ENCODE measurements around the gene RPS15.
"Not testable (repeated sequence)": the region's sequence is repeated elsewhere in the genome, so short reads cannot be mapped to it uniquely, and the experiment has no call there.

RPS15 gene

DNA sequence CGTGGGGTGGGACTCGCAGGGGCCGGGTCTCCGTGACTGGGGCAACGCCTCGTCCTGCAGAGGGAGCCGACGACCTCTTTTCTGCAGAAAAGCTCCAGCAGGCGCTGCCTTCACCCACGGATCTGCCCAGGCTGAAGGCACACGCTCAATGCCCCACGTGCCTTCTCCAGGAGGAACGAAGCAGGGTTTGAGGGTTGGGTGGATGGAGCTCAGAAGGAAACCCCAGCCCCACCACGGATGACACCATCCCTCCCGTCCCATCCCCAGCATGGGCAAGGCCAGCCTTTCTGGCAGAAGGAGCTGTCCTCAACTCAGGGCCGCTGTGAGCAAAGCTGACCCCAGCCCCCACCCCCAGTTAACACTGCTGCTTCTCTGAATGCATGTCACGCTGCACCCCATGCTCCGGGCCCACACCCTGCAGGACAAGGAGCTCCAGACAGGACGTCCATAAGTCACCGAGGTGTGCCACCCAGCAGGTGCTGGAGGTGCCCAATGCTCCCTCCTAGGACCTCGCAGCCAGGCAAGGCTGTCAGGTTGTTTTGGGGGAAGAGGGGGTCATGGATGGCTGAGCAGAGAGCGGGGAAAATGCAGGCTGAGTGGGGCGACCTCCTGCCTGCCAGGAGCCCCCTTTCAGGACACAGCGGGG, 33.4 kb downstream of the RPS15 start:
- no peak for DNase-seq

DNA sequence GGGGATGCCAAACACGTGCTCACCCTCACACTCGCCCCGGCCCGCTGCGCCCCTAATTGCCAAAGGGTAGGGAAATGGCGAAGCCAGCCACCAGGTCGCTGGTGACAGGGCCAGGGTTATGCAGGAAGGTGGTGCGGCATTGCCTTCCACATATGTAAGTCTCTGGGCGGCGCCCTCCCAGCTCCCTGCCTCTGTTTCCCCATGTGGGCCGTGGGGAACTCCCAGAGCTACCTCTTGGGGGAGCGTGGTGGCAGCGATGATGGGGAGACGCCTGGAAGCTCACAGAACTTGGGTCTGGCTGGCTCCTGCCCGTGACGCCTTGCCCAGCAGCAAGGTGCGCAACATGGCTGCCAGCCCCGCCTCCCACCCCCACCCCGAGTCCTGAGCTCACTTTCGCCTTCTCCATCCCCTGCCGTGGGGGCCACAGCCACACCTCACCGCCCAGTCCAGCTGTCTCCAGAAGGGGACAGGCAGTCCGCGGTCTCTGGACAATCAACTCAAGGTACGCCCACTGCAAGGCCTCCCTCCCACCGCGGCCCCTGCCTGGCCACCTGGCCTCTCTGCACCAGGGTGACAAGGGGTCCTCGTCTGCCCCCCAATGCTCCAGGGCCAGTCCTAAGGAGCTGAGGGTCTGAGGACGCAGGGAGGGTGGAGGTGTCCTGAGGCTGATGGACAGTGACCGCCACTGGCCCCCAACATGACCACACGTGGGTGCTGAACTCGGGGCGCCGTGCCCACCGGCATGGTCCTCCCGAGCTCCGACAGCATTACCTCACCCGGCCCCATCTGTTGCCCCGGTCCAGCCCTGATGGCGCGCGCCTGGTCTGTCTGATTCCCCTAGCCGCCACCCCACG, 34.3 kb downstream of the RPS15 start:
- DNase-seq = no peak

DNA sequence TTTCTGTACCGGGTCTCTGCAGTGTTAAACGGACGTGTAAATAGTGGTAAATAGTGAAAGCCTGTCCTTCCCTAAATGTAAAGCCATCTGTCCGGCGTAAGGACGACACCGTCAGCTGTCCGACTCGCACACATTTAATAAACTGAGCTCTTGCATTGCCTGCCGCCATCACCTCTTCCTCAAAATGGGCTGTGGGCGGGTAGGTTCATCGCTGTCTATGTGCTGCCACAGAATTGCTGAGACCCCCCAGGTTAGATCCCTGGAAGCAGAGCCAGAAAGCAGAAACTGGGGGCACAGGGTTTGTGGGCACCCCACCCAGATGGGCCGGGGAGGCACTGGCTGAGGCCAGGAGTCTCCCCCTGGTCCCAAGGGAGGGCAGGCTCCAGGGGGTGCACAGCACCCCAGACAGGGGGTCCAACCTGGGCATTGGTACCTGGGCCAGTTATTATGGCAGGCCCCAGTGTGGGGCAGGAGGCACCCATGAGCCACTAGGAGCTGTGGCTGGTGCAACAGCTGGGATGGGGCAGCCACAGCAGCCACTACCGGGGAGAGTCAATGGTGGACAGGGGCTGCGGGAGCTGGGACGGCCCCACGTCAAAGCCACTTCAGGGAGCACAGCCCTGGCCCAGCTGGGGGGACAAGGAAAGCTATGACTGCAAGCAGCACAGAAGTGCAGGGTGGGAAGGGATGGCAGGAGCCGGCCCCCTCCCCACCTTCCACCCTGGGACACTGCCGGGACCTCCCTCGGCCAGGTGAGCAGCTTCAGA, 35.1 kb downstream of the RPS15 start:
- DNase-seq = no peak

DNA sequence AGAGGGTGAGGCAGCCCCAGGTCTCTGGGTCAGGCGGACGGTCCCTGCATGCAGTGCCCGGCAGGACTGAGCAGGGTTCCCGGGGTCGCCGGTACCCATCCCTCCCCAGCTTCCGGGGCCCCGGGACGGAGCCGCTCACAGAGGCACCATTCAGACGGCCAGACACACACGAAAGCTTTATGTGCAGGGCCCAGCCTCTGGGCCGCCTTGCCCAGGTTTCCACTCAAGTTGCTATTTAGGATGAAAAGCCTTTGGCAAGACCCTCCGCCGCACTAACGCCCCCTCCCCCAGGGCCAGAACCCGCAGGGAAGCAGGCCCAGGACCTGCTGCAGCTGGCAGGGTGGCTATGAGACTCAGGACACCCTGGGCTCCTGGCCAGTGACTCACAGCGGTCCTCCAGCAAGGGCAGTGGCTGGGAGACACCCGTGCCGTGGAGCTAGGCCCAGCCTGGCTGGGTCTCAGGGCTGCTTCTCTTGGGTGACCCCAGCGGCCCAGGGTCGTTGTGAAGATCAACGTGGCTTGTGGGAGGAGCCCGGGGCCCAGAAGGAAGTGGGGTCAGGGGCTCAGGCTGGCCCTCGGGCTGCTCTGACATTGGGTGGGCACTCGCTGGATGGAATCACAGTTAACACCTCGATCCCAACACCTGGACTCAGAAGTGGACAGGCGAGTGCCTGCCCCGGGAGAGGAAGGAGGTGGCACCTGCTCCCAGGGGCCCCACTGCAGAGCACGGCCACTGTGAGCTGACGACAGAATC, 36.0 kb downstream of the RPS15 start:
- DNase-seq = no peak

DNA sequence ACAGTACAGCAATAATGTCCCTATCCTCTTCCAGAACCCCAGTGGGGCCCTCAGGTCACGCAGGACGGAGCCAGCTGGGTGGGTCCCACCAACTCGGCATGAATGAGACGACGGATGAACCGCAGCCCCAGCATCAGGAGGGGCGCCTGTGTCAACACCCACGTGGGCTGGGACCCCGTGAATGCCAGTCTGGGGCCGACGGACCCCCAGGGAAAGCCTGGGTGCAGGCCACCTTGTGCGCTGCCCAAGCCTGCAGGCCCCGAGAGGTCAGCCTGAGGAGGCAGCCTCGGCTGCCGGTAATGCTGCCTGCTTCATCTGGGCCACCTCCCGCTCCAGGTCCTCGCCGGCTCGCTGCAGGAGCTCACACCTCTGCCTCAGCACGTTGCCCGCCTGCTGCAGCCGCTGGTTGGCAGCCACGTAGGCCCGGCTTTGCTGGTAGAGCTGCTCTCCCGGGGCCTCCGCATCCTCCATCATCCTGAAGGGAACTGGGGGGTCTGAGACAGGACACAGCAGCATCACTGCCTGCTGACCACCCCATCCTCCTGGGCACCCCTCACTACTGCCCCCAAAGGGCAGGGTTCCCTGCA, 36.7 kb downstream of the RPS15 start:
- DNase-seq = no peak

DNA sequence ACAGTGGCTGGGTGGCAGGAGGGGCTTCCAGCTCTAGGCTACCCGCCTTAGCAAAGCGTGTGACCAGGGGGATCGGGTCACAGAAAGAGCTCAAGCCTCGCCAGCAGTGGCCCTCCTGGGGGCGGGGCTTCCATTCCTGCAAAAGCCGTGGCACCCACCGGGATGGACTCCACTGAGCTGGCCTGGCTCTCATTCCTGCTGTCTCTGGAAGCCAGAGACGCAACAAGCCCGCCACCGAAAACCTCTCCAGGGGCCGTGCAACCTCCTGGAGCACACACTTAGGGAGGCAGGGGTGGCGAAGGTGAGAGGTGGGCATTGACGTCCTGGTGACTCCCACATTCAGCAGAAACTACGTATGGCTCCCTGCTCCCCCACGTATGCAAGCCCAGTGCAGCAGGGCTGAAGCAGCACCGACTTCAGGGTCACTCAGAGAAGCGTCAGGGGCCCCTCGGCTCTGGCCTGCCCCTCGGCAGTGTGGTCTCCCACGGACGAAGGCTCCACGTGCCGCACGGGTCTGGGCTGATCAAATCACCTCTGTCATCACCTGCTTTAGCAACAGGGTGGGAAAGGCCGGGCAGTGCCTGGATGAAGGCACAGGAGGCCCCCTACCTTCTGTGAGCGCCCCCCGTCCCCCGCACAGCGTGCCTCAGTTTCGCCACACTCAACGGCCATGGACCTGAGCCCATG, 37.7 kb downstream of the RPS15 start:
- DNase-seq = no peak

DNA sequence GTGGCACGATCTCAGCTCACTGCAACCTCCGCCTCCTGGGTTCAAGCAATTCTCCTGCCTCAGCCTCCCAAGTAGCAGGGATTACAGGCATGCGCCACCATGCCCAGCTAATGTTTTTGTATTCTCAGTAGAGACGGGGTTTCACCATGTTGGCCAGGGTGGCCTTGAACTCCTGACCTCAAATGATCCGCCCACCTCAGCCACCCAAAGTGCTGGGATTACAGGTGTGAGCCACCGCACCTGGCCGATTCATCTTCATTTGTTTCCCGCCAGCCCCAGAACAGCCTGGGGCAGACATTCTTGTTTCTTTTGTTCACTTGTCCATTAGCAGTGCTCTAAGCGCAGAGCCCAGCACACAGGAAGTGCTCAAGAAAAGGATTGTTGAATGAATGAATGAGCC, 38.9 kb downstream of the RPS15 start:
- not testable (repeated sequence) for DNase-seq

DNA sequence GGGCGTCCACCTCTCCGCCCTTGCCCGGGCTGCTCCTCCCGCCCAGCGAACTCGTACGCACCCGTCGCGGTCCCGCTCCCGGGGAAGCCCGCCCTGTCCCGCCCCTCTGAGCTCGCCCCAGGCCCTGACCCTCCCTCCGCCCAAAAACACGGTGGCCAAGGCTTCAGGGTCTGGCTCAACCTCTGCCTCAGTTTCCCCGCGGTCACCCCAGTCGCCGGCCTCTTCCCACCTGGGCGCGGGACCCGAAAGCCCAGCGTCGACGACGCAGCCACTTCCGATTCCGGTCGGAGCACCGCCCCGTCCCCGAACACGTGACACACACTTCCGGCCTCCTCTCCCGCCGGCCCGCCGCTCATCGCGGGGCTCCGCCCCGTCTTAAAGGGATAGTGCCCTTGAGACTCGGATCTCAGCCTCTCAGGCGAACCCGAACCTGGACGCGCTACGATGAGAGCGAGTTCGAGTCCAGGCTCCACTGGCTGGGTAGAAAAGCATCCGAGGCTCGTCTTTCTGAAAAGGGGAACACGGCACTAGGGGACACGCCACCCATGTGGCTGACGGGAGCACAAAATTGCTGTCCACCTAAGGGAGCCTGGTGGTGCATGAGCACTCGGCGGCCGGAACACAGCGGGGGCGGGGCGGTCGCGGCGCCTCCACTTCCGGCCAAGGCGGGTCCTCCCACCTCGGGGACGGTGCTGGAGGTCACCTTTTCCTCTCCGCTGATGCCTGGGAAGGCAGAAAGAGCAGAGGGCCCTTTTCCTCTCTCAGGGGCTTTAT, 40.9 kb downstream of the RPS15 start, which contains the start of gene C19orf25:
C19orf25 (minus strand) TSS at position 282 of the 774 bp plus-strand sequence. CDS start 312 bp downstream, outside the sequence.
- peak; percentile 92 for DNase-seq

DNA sequence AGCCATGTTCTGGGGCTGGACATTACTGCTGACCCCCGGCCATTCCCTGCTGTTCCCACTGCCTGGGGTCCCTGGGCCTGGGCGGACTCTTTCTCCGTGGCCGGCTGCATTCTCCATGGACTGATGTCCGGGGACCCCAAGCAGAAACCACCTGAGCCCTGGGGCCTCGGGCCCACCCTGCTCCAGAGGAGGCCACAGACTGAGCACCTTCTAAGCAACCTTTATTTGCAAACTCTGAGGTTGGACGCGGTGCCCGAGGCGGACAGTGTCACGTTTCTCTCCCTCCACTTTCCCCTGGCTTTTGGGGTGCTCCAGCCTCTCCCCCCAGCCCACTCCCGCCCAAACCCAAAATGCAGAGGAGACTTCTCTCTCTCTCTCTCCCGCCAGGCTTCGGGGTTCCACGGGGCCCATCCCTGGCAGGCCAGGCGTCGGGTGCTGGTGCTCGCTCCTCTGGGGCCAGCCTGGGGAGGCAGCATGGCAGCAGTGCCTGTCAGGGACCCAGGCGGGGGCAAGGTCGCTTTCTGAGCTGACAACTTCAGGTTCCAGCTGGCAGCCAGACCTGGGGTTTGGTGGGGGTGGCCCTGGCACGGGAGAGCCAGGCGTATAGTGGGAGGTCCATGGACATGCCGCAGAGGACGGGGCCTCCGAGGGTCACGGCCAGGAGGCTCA, 43.2 kb downstream of the RPS15 start:
- no peak for DNase-seq

DNA sequence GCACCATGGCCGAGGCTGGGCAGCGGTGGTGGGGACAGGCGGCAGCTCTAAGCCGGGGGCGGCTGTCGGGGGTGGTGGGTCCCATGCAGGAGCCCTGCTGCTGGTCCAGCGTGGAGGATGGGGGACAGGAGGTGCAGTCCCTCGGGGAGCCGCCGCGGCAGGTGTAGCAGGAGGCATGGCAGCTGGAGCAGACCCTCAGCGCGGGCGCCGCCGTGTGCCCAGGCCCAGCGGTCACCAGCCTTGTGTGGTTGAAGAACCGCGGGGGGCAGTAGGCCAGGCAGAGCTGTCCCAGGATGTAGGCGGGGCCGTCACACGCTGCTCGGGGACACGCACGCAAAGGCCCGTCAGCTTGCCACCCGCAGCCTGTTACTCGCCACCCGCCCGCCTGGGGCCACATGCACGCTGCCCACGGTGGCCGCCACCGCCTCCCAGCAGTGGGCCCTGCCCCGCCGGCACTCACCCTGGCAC, 43.7 kb downstream of the RPS15 start:
- DNase-seq = no peak

DNA sequence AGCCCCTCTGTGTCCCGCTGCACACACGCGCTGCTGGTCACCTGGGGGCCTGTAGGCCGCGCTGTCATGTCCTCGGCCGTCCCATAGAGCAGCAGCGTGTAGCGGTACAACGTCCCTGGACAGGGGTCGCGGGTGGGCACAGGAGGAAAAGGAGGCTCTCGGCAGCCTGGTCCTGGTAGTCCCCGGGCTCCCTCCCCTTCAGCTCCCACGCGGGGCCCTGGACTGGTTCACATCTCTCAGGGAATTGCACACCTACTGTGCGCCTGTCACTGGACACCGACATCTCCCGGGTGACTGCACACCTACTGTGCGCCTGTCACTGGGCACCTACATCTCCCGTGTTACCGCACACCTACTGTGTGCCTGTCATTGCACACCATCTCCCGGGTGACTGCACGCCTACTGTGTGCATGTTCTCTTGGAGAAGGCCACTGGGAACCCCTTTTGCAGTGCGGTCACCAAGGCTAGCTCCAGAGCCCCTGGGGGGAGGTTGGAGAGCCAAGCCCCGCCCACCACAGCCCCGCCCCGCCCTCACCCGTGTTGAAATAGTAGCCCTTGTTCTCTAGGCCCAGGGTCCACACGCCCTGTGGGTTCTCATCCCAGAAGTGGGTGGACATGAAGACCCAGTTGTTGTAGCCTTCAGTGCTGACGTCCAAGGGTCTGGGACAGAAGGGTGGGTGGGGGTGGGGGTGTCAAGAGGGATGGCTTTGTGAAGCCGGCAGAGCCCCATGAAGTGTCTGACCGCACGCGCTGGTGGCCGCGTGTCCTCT, 44.4 kb downstream of the RPS15 start:
- no peak for DNase-seq

DNA sequence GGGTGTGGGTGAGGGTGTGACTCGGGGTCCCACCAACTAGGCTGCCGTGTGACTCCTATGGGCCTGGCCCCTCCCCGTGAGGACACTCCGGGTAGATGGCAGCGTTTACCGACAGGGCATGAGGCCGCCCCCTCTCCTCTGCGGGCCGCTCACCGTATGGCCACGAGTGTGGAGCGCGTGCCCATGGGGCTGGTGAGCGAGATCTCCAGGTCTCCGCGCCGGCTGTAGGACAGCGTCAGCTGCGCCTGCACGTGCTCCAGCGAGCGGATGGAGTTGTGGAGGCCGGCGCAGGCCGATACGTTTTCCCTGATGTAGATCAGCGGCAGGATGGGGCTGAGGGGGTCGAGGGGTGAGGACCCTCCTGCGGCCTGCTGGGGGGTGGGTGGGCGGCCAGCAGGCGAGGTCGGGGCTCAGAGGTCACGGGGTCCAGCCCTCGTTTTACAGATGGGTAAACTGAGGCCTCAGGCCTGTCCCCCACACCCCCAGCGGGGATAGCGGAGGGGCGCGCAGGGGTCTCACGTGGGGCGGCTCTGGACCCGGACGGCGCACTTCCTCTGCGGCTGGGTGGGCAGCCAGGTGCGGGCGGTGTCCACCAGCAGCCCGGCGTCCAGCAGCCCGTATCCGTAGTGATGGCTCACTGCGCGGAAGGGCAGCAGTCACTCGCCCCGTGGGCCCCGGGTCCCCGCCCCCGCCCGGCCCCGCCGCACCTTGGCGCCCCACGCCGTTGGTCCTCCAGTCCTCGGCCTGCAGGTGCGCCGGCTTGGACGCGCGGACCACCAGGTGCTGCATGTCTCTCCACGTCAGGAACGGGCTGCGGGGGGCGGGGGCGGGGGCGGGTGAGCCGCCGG, 45.2 kb downstream of the RPS15 start:
- no peak for DNase-seq

DNA sequence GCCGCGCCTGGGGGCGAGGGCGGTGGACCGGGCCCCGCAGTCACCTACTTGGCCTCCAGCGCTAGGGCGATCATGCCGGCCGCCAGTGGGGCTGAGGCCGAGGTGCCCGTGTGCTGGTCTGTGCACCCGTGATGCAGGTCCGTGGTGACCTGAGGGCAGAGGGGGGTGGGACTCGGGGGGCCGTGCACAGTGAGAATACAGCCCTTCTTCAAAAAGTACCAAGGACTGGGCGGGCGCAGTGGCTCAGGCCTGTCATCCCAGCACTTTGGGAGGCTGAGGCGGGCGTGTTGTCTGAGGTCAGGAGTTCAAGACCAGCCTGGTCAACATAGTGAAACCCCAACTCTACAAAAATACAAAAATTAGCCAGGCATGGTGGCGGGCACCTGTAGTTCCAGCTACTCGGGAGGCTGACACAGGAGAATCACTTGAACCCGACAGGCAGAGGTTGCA, 45.8 kb downstream of the RPS15 start:
- DNase-seq = no peak

DNA sequence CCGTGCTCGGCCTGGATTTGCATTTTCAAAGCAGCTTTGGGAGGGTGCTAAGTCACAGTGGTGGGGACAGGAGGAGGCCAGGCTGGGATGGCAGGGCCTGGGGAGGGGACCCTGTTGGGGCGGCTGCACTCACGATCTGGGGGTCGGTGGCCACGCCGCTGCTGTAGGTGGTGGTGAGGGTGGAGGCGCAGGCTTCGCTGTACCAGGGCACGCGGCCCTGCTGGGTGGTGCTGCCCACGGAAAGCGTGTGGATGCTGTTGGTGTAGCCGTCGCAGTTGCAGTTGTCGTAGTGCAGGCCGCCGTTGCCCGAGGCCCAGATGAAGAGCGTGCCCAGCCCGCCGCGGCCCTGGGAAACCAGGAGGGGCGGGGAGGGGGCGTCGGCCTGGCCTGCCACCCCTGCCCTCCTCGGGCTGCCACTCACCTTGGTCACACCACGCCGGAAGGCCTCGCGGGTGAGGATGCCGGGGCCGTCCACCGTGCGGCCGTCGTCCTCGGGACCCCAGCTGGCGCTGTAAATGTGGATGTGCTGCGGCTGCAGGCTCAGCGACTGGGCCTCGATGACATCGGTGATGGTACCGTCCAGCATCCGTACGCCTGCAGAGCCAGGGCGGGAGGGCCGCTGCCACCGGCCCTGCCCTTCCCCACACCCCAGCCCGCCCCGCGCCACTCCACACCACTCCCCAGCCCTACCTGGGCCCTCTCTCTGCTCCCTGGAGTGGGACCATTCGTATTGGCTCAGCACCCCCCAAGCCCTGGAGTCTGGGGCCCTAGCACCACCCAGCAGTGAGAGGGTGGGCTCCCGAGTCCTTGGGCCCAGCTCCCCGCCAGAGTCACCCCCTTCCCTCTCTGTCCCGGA, 48.8 kb downstream of the RPS15 start:
- no peak for DNase-seq

DNA sequence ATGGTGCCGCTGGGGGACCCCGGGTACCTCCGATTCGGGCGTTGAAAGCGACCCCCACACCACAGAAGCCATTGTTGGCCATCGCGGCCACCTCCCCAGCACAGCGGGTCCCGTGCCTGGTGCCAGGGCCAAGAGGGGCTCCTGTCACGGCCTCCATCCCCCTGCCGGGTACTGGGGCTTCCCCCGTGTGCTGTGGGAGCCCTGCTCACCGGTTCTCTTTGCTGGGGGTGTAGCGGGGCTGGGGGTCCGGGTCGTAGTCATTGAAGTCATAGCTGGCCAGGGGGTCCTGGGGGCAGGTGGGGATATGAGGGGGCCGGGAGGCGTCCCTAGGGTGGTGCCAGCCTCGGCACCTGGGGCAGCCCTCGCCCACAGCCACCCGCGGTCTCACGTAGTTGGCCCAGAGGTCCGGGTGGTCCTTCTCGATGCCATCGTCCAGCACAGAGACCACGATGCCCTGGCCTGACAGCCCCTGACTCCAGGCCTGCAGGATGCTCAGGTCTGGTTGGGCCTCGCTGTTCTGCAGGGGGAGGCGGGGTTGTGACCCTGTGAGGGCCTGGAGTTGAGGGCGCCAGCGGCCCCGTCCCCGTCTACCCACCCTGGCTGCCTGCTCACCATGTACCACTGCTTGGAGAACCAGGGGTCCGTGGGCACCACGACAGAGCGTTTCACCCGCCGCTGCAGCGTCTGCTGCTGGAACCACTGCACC, 49.5 kb downstream of the RPS15 start:
- no peak for DNase-seq

DNA sequence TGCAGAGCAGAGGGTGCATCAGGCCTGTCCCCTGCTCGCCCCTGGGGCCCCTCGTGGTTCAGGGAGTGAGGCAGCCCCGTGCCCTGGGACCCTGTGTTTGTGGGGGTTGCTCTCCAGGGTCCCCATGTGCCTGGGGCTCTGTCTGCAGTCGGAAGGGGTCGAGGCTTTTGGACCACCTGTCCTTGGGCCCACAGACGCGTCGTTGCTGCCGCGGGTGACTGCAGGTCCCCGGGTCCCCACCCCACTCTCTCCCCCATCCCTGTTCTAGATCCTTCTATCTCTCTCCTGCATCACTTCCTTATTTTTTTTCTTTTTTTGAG, 50.0 kb downstream of the RPS15 start:
- DNase-seq = no peak

Measured in fibroblast of upper back skin (primary cell).